Measurements from ENCODE around the gene CLCA1.
A peak's percentile ranks its signal among the peaks of the same experiment; 100 is the strongest.
"Not testable (repeated sequence)": the region's sequence is repeated elsewhere in the genome, so short reads cannot be mapped to it uniquely, and the experiment has no call there.

Gene CLCA1

DNA sequence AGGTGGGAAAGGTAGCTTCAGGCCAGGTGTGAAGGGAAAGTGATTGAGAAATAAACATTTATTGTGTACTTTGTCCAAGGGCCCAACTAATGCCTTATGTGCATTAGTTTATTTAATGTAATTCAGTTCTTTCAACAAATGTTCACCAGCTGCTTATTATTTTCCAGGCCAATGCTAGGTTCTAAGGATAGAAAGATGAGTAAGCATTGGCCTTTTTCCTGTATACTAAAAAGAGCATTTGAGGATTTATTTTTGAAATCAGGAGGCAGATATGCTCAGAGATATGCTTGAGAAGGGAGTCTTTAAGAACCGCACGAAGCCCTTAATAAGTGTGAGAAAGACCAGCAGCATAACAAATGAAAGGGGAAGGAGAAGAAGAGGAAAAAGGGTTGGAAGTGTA is 32.0 kb downstream of the CLCA1 start:
- H3K4me3 ChIP-seq (replicated peaks; ENCODE audit: low read depth, low read length), result no peak overlapping the region
- TF ChIP-seq, protein P1, sequence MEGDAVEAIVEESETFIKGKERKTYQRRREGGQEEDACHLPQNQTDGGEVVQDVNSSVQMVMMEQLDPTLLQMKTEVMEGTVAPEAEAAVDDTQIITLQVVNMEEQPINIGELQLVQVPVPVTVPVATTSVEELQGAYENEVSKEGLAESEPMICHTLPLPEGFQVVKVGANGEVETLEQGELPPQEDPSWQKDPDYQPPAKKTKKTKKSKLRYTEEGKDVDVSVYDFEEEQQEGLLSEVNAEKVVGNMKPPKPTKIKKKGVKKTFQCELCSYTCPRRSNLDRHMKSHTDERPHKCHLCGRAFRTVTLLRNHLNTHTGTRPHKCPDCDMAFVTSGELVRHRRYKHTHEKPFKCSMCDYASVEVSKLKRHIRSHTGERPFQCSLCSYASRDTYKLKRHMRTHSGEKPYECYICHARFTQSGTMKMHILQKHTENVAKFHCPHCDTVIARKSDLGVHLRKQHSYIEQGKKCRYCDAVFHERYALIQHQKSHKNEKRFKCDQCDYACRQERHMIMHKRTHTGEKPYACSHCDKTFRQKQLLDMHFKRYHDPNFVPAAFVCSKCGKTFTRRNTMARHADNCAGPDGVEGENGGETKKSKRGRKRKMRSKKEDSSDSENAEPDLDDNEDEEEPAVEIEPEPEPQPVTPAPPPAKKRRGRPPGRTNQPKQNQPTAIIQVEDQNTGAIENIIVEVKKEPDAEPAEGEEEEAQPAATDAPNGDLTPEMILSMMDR (IDR thresholded peaks at IDR 0.05; ENCODE audit: low read depth, low read length, missing control alignments), result no peak
- DNase-seq (ENCODE audit: extremely low read depth, low read depth), result no peak

DNA sequence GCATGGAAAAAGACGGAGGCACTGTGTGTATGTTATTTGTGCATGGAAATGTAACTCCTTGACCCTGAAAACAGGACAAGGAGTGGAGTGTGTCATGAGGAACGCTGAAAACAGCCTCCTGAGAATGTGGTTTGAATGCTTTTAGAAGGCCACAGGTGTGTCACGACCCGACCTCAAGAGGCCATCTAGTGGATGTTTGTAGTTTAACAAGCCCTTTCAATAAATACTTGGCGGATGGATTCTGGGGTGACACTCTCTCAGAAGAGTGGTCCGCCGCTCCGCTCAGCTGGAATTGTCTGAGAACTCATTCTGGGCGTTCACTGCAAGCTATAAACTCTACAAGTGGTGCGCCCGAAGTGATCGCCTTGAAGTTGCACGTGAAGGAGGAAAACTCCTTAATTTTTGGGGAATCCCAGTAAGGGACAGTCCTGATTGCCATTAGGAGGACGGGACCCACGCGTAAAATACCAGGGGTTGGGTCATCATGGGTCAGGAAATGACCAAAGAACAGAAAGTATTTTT is 33.5 kb downstream of the CLCA1 start:
- not testable (repeated sequence) for DNase-seq (ENCODE audit: extremely low read depth, low read depth); H3K4me3 ChIP-seq (replicated peaks; ENCODE audit: low read depth, low read length)
- TF ChIP-seq, protein P1 (IDR thresholded peaks at IDR 0.05; ENCODE audit: low read depth, low read length, missing control alignments), result peak; percentile 29

DNA sequence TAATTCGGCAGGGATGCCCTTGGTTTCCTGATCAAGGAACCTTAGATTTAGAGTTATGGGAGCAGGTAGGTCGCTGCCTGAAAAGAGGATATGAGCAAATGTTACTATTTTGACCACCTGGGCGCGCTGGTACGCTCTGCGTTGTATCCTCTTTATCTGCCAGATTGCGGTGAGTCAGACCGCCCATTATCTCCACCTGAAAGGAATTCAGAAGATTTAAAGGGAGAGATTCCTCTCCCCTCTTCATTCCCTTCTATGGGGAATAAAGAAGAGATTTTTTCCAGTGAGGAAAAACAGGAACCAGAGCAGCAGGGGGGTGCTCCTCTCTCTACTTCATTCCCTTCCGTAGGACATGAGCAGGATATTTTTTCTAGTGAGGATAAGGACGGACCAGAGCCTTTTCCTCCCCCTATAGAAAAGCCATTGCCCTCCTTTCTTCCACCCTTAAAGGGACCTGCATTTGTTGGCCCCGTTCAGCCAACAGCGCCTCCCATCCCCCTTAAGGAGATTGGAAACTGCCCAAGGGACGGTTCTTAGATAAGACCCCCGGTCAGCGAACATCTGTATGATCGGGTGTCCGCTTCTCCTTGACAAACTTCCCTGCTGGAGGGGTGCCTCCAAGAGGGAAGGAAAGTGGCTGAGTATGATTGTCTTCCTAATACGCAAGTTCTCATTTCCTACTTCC is 34.1 kb downstream of the CLCA1 start:
- TF ChIP-seq, protein P1 (IDR thresholded peaks at IDR 0.05; ENCODE audit: low read depth, low read length, missing control alignments), result no peak
- no peak for DNase-seq (ENCODE audit: extremely low read depth, low read depth)

DNA sequence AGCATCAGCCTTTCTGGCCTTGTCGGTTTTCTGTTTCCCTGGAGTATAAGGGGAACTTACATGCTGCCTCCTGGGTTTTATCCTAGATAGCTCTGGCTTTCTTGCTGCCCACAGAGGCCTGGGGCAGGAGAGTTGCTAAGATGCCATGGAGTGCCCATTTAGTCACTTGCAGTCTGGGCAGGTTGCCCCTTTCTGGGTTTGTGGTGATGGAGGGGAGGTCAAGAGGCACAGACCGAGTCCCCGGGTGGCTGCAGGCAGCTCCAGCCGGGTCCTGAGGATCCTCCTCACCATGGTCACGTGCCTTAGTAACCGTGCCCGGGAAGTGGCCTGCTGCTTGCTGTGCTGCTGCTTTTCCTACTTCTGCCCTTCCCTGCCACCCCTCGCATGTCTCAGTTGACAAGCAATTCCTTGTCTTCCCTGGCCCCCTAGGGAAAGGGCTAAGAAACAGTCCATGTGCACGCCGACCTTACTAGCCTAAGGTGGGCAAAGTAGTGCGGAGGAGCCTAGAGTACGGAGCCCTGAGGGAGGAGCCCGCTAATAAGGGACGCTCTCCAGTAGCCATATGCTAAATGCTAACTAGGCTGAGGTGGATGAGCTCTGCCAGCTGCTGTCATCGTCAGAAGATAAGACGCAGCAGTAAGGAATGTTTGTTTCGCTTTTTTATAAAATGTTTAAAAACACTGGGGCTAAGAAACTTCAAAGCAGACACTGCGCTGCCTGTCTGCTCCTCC is 34.8 kb downstream of the CLCA1 start:
- no peak for DNase-seq (ENCODE audit: extremely low read depth, low read depth)
- no peak overlapping the region for H3K4me3 ChIP-seq (replicated peaks; ENCODE audit: low read depth, low read length)
- TF ChIP-seq, protein P1 (IDR thresholded peaks at IDR 0.05; ENCODE audit: low read depth, low read length, missing control alignments), result no peak

More for the DNA sequence above, 34.1 kb downstream of the CLCA1 start:
- no peak overlapping the region for H3K4me3 ChIP-seq (replicated peaks; ENCODE audit: low read depth, low read length)

DNA sequence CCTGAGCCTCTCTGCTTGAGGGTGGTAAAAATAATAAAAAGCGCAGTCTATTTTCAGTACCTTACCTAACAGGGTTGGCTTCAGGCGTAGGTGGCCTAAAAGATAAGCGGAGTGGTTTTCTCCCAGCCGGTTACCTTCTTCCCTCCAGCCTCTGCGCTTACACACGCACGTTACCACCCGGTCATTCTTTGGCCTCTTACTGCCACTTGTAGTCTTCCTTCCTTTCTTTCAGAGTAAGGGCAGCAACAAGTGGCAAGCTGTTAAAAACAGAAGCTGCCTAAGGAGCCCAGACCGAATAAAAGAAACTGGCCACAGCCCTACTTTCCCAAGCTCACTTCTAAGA is 35.4 kb downstream of the CLCA1 start:
- TF ChIP-seq, protein P1 (IDR thresholded peaks at IDR 0.05; ENCODE audit: low read depth, low read length, missing control alignments), result no peak
- DNase-seq (ENCODE audit: extremely low read depth, low read depth), result no peak
- no peak overlapping the region for H3K4me3 ChIP-seq (replicated peaks; ENCODE audit: low read depth, low read length)

DNA sequence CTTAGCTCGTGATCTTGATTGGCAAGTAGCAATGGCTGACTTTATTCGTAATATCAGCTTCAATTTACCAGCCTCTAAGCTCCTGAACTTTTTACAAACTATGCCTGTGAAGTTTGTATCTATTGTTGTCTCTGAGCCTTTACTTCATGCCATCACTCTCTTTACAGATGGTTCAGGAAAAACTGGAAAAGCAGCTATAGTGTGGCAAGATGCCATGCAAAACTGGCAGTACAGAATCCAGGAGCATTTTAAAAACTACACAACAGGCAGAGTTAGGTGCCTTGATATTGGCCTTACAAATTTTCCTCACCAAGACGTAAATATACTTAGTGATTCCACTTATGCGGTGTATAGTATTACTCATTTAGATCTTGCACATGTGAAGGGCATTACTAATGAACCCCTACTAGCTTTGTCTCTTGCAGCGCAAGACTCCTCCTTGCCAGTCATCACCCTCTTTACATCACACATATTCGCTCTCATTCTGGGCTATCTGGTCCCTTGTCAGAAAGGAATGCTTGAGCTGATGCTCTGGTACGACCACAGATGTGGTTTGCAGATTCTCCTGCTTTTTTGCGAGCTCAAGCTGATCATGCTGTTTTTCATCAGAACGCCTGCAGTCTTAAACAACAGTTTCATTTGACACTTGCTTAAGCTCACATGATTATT is 36.3 kb downstream of the CLCA1 start:
- DNase-seq (ENCODE audit: extremely low read depth, low read depth), result no peak
- H3K4me3 ChIP-seq (replicated peaks; ENCODE audit: low read depth, low read length), result no peak overlapping the region
- TF ChIP-seq, protein P1 (IDR thresholded peaks at IDR 0.05; ENCODE audit: low read depth, low read length, missing control alignments), result no peak
